Globus pallidus (tissue), 1 donor: ENCODE measurements around the gene COL4A2.
"Not testable (repeated sequence)": the region's sequence is repeated elsewhere in the genome, so short reads cannot be mapped to it uniquely, and the experiment has no call there.

ENCODE experiments used
- DNase-seq: peaks from one replicate; pipeline ENCODE4 v3.0.0-alpha.2; 2015; ENCODE audit warnings: low spot score

COL4A2 gene

DNA sequence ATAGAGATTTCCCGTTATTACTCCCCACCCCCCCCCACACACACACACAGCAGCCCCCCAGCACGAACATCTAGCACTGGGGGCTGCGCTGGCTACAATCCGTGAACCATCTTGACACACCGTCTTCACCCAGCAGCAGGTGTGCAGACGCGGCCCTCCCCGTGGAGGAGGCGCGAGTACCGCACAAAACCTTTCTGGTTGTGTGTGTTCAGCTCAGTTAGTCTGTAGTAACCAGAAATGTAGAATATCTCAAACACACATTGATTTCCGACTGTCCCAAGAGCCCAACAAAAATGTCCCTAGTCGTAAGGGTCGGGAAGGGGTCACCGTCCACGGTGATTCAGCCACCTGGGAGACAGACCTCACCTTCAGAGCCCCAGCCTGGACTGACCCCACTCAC lies 131.7 kb downstream of the COL4A2 start:
- DNase-seq: no peak

DNA sequence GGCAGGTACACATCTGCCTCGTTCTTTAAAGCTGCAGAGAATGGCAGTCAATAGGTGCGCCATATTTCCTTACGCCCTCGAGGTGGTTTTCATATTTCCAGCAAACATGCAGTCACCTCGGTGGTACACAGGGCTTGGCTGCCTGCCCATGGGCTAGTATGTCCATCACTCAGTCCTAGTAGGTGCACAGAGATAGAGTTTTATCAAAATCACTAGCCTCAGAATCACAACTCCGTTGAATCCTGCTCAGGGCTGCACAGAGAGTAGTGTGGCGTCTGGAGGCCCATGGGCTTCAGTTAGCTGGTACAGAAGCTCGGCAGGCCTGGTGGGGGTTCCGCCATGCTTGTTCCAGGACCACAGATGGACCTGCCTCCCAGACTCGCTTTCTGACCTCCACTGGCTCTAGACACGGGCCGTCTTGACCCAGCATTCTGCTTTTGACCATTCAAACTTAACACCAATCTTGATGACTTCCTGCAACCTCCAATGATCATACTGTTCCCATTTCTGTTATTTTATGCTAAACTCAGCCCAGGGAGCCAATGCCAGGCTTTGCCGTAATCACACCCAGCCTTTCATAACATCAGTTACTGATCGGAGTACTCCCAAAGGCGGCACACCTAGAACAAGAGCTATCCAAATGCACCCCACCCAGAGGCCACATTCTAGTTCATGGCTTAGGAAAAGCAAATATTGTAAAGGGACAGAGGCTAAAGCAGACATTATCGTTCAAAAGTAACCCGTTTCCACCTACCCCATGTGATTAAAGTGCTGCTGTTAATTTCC lies 134.1 kb downstream of the COL4A2 start:
- no peak for DNase-seq

DNA sequence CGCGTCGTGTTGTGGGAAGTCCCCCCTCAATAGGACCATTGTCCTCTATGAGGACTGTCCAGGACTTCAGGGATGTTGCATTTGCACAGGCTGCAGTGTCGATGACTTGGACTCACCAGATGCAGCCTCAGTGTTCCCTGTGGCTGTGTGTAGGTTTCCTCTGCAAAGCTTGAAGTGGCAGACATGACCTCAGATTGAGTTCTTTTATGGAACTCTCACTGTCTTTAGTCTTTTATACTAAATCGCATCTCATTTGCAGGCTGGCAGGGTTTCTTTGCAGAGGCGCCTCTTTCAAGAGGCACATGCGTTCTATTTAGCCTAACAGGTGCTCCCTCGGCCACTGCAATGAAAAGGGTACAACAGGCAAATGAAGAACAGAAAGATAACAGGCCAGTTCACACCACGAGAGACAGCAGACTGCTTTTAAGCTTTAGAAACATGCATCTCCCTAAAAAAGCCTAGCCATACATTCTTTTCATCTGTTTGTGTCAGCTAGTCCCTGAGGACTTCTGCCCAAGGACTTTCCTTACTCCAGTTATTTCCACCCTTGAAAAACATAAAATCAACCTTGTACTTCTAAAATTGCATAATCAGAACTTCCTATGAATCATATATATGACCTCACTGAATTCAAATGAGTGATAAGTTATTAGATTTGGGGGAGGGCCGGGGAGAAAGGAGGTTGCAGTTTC lies 136.0 kb downstream of the COL4A2 start:
- no peak for DNase-seq

DNA sequence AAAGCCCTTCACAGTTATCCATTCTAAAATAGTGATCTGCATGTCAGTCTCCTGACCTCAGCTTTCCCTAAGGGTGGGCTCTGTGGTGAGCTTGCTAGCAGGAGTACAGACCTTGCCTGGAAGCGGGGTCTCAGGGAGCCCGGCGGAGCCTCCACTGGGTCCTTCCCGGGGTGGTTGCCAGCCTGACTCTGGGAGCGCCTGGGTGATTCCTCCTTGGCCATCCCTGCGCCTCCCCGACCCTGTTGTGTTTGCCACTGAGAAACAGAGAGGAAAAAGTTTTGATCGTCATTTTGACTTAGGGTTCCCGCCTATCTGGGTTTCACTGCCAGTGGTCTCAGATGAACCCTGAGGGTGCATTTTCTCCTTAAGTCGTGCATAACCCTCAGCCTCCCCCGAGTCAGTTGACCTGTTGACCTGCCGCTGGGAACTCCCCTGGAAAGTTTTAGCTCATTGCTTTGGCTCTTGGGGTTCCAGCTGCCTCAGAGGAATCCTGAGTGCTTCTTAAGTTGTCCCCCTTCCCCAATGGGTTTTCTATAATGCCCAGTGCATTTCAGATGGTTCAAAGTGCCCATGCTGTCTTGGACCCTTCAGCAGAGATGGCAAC lies 136.6 kb downstream of the COL4A2 start:
- DNase-seq: no peak

DNA sequence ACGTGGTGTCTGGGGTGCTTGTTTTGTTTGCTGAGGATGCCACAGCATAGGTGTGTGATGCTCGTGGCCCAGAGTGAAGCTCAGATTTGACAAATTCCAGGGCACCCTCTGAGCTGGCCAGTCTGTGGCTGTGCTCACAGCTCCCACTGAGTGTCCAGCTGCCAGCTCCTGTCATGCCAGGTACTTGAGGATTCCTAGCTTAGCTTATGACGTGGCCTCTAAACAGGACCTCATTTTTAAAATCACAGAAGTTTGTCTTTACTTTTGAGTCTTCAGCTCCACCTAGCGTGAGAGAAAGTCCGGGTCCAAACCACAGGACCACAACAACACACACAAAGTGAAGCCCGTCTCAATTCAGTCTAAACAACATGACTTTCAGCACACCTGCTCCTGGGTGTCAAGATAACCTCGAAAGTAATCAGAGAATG lies 137.2 kb downstream of the COL4A2 start:
- DNase-seq: no peak

DNA sequence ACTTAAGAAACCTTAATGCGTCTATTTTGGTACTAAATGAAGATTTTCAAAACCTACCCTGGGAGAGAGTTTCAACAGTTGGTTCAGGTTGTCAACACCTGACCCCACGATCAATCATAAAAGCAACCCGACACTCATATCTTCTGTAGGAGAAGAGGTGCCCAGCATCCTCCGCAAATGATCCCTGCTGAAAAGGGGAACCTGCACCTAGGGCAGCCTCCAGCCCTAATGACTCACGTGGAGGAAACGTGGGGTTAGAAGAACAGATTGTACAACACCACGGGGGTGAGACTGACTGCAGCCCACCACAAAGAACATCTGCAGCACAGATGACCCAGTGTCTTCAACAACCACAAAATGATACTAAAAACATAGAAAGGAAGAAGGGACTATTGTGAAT lies 138.1 kb downstream of the COL4A2 start:
- DNase-seq: no peak

DNA sequence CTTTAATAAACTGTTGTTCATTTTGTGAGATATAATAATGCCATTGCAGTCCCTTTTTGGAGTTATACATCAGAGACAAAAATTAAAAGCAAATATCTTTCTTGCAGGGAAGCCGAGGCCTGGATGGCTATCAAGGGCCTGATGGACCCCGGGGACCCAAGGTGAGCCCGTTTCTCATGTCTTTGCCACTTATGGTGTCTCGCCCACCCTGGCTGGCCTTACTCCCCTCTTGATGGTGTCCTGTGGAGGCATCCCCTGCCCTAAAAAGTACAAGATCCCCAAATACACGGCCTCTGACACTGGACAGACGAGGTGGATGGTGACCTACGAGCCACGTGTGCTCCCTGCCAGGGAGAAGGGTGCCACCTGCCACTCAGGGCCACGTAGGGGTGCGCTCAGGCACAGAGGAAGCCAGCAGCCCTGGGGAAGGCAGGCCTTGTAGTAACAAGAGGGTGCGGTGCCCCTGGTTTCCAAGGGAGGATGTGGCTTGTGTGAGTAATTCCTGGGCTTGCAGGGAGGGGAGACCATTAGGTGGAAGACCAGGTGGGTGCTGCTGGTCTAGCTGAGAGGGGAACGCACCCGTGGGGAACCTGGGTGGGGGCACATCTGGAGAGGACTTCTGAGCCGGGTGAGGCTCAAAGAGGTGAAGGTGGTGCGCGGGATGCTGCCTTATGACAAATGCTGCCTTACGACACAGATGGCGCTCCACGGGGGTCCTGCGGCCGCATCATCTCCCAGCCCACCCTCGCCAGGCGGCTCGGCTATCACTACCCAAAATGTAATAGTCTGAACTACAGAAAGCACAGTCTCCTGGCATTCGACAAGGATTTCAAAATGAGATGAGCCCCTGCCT lies 138.9 kb downstream of the COL4A2 start:
- DNase-seq: no peak

DNA sequence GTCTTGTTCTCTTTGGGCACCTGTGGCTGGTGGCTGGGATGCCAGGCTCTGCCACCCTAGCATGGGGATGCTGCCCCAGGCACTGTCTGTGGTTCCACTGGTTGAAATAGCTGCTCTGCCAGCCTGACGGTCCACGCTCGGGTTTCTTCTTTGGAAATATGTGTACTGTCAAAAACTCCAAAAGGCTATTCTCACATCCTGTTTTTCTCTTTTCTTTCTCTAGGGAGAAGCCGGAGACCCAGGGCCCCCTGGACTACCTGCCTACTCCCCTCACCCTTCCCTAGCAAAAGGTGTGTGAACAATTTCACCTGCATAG lies 139.4 kb downstream of the COL4A2 start:
- DNase-seq: no peak

DNA sequence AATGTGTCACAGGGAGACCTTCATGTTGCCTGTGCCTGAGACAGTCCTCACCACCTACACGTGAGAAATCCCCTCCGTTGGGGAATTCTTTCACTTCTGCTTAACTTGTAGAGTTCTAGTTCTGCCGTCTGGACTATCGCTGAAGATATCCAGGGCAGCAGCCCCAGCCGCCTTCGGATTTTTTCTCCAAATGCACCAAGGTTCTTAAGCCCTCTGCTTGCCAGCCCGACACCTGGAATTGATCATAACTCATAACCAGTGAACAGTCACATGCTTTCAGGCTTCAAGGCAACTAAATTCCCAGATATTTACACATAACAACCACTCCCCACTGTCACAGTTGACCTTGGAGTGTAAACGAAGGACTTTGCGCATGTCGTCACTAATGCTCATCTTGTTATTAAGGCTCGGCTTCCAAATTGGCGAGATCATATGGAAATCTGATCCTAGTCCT lies 140.0 kb downstream of the COL4A2 start:
- no peak for DNase-seq

DNA sequence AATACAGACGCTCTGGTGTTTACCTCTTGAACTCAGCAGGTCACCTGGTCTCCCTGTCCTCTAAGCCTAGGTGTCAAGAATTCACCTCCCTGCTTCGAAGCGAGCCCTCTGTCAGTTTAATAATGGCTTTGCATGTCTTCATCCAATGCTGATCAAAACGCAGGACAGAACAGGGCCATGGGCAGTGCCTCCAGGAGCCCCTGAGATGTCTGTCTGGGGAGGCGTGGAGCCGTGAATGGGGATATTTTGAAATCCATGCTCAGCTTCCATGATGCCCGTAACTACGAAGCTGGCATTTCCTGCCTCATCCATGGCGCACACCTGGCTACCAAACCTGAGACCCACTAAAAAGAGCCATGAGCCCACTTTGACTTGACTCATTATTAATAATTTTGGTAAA lies 140.7 kb downstream of the COL4A2 start:
- no peak for DNase-seq

DNA sequence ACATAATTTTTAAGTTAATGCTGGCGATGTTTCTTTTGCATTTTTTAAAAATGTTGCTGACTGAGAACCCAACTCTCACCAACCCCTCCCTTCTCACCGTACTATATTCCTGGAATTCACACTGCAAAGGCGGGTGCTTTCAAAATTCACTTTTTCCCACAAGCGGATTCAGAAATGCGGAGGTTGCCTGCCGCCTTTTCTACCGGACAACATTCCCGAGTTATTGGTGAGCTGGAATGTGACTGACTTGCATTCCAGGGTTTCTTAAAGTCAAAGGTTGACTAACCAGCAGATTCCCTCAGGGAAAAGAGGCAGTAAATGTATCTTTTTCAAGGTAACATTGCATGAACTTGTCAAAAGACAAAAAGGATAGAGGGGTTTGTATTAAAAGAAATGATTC lies 141.1 kb downstream of the COL4A2 start:
- no peak for DNase-seq

DNA sequence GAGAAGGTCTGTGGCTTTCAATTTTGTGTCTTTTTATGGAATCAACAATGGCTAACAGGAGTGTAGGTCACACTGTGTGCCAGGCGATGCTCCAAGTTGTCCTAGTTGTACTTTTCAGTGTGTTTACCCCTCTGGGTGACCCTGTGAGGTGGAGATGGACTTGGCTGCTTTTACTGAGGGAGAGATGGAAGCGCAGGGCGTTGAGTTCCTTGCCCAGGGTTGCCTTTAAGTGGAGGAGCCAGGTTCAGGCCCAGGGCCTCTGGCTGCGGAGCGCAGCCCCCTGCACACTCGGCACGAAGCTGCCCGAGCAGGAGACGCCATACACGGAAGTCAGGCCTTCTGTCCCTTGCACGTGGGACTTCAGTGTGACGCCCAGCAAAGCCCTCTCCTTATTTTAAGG lies 141.6 kb downstream of the COL4A2 start:
- DNase-seq: no peak

DNA sequence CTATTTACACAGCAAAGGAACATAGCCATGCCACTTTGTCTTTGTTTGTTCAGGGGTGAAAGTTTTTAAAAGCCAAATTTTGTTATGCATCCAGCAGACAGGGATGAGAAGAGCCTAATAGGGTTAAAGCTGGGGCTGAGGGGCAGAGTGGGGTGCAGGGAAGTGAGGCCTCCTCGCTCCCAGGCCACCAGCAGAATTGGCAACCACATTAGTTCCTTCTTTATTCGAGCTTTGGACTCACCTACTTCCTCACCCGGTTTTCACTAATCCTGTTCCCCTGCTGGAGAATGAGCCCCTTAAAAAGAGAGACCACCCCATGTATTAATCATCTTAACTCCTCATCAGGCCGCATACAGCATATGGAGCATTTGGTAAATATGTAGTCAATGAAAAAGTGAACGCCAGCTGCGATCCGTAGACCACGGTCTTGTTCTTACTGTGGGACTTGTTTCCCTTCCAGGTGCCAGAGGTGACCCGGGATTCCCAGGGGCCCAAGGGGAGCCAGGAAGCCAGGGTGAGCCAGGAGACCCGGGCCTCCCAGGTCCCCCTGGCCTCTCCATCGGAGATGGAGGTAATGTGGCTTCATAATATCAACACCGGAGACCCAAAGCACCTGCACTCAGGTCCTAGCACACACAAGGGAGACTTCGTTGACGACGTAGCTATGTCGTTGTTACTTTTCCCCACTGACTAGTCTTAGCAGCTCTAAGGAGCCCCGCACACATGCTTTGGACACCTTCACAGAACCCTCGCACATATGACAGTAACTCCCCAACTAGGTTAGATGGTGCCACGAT lies 142.3 kb downstream of the COL4A2 start:
- DNase-seq: no peak

DNA sequence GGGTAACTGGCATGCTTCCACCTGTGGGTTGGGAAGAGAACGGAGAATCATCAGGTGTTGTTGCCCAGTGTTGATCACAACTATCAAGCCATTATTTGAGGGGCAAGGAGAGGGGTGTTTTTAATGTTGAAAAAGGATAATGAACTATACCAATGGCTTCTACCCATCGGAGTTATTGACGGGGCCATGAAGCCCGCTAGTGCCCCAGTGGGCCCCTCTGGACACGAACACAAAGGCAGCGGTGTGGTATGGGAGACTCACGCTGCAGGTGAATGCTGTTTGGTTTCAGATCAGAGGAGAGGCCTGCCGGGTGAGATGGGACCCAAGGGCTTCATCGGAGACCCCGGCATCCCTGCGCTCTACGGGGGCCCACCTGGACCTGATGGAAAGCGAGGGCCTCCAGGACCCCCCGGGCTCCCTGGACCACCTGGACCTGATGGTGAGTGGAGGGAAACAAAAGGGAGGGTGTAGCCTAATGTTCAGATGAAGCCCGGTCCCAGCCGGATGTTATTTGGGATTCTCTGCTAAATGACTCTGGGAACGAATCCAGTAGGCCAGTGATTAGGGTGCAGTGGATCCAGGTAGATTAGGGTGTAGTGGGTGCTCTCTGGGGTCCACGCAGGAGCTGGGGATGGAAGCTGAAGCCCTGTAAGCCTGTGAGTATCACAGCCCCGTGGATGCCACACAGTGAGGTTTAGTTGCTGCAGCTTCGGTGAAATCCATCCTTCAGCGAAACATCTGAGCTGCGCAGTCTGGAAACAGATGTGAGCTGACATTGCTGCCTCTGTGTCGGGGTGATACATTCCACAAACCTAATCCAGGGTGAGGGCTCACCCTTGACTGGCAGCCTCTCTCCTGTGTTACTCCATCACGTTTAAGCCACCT lies 143.2 kb downstream of the COL4A2 start:
- DNase-seq: no peak

DNA sequence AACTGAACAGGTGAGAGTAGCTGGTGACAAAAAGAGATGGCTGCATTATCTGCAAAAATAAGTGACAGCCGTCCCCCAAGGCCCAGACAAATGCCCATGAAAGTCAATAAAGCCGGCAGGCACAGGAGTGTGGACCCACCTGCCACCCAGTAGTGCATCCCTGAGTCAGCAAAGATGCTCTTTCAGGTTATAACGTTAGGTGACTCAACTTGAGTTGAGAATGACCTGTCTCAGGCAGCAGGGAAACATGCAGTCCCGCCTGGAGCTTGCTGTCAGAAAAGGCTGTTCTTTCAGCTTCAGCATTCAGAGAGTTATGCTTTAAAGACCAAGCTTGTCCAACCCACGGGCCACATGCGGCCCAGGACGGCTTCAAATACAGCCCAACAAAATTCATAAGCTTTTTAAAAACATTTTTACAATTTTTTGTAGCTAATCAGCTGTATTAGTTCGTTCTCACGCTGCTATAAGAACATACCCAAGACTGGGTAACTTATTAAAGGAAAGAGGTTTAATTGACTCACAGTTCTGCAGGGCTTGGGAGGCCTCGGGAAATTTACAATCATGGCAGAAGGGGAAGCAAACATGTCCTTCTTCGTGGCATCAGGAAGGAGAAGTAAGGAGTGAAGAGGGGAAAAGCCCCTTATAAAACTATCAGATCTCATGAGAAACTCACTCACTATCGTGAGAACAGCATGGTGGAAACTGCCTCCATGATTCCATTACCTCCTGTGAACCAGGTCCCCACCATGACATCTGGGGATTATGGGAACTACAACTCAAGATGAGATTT lies 144.1 kb downstream of the COL4A2 start:
- no peak for DNase-seq

DNA sequence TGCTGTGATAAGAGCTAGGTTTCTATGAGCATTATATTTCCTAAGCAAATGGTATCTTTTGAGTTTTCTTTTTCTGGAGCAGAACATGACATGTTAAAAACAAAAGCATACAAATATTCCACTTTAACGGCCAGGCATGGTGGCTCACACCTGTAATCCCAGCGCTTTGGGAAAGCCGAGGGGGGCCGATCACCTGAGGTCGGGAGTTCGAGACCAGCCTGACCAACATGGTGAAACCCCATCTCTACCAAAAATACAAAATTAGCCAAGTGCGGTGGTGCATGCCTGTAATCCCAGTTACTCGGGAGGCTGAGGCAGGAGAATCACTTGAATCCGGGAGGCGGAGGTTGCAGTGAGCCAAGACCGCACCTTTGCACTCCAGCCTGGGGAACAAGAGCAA lies 146.0 kb downstream of the COL4A2 start:
- DNase-seq: not testable (repeated sequence)

DNA sequence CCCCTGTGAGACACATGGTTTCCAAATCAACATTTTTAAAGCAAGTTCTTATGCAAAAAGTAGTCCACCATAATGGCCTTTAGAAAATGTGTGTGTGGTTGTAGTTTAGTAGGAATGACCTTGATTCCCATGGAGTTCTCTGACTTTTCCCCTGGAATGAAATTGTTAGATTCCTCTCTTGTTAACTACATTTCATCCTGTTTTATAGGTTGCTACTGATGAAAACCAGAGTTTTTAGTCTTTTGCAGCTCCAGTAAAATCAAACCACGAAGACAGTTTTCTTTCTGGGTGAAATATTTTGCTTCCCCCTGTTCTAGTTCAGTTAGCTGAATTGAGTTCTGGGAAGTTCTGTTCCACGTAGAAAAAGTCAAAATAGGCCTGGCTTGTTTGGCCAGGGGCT lies 146.7 kb downstream of the COL4A2 start:
- DNase-seq: no peak

DNA sequence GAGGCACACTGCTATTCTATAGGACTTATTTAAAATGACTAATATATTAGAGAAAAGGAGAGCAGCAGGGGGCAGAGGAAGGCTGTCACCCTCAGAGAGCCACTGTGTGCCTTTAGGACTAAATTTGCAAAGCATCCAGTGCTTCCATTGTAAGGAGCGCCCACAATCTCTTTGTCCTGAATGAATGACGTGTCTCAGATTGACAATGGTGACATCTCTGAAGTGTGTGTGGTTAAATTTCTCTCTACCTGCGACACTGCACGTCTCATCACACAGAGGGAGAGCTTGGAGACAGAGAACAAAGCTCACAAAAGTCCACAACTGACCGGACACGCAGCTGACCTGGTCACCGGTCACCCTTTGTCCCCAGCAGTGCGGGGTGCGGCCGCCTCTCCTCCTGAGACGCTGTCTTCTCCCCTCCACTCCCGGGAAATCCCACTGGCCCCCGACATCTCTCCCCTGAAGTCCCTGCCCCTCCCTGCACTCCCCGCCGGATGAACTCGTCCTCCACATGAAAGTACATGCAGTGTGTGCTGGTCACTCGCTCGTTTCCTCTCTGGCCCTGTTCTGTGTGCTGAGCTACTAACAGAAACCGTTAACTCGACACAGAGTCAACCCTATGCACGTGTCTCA lies 147.3 kb downstream of the COL4A2 start:
- no peak for DNase-seq

DNA sequence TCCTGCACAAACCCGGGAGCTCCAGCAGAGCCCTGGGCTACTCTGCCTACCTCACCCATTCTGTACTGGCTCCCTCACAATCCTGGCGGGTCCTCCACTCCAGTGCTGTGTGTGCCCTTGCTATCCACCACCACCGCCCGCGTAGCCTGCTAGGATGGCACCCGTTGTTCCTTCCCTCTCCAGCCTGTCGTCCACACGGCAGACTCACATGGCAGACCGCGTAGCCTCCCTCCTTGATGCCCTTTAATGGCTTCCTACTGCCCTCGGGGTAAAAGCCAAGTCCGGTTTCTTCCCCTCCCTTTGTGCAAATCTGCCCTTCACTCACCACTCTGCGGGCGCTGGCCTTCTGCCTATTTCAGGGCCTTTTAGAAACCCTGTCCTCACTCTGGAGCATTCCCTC lies 147.9 kb downstream of the COL4A2 start:
- no peak for DNase-seq
